ENCODE measurements around the gene DCLK2.

The DCLK2 gene

GRCh38 chr4:150212927-150213326, 134.7 kb downstream of the DCLK2 start:
- DNase-seq: no peak

GRCh38 chr4:150215601-150216000, 137.4 kb downstream of the DCLK2 start:
- no peak for DNase-seq

GRCh38 chr4:150216726-150217125, 138.5 kb downstream of the DCLK2 start:
- DNase-seq: no peak

- DNase-seq: no peak
Observed at GRCh38 chr4:150217192-150217591, 138.9 kb downstream of the DCLK2 start.

GRCh38 chr4:150217808-150218207, 139.6 kb downstream of the DCLK2 start:
- DNase-seq: no peak

- DNase-seq: no peak
Observed at GRCh38 chr4:150218447-150218846, 140.2 kb downstream of the DCLK2 start.

GRCh38 chr4:150219841-150220240, 141.6 kb downstream of the DCLK2 start:
- DNase-seq: no peak

- no peak for DNase-seq
Observed at GRCh38 chr4:150224896-150225591, 146.8 kb downstream of the DCLK2 start.

GRCh38 chr4:150229520-150229919, 151.3 kb downstream of the DCLK2 start:
- DNase-seq: no peak

- no peak for DNase-seq
Observed at GRCh38 chr4:150230561-150230960, 152.3 kb downstream of the DCLK2 start.

- no peak for DNase-seq
Observed at GRCh38 chr4:150231107-150231770, 153.0 kb downstream of the DCLK2 start.

- no peak for DNase-seq
Observed at GRCh38 chr4:150232029-150232428, 153.8 kb downstream of the DCLK2 start.

- DNase-seq: no peak
Observed at GRCh38 chr4:150234246-150234645, 156.0 kb downstream of the DCLK2 start.

GRCh38 chr4:150235317-150235716, 157.1 kb downstream of the DCLK2 start:
- no peak for DNase-seq

GRCh38 chr4:150235808-150236271, 157.6 kb downstream of the DCLK2 start:
- DNase-seq: no peak

GRCh38 chr4:150236626-150237025, 158.4 kb downstream of the DCLK2 start:
- no peak for DNase-seq

GRCh38 chr4:150237110-150237872, 159.0 kb downstream of the DCLK2 start:
- DNase-seq: no peak

GRCh38 chr4:150238591-150238990, 160.3 kb downstream of the DCLK2 start:
- no peak for DNase-seq

- no peak for DNase-seq
Observed at GRCh38 chr4:150240011-150240410, 161.8 kb downstream of the DCLK2 start.

GRCh38 chr4:150242820-150243458, 164.7 kb downstream of the DCLK2 start:
- no peak for DNase-seq

- DNase-seq: no peak
Observed at GRCh38 chr4:150243932-150244331, 165.7 kb downstream of the DCLK2 start.

GRCh38 chr4:150244600-150244999, 166.4 kb downstream of the DCLK2 start:
- no peak for DNase-seq

- DNase-seq: no peak
Observed at GRCh38 chr4:150247184-150247583, 168.9 kb downstream of the DCLK2 start.
